Measurements from ENCODE around the gene FGD4.

DNA sequence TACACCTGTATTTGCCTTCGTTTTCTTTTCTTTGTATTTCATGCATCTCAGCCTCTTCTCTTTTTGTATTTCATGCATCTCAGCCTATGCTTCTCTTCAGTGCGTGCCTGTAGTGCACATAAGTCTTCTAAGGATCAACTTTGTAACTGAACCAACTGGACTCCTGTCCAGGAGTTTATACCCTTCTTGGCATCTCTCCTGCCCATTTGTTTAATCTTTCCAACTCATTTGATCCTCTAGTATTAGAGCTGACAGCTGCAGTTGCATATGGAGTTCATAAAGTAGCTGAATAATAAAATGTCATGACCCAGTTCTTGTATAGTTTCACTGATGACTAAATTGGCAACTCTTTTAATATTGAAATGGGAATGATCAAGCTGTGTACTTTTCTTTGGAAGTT lies 89.7 kb downstream of the FGD4 start:
- TF ChIP-seq, protein P1, sequence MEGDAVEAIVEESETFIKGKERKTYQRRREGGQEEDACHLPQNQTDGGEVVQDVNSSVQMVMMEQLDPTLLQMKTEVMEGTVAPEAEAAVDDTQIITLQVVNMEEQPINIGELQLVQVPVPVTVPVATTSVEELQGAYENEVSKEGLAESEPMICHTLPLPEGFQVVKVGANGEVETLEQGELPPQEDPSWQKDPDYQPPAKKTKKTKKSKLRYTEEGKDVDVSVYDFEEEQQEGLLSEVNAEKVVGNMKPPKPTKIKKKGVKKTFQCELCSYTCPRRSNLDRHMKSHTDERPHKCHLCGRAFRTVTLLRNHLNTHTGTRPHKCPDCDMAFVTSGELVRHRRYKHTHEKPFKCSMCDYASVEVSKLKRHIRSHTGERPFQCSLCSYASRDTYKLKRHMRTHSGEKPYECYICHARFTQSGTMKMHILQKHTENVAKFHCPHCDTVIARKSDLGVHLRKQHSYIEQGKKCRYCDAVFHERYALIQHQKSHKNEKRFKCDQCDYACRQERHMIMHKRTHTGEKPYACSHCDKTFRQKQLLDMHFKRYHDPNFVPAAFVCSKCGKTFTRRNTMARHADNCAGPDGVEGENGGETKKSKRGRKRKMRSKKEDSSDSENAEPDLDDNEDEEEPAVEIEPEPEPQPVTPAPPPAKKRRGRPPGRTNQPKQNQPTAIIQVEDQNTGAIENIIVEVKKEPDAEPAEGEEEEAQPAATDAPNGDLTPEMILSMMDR (IDR thresholded peaks at IDR 0.05) = no peak
- TF ChIP-seq POLR2AphosphoS5 (IDR thresholded peaks at IDR 0.05) (no peak), POLR2A (IDR thresholded peaks at IDR 0.05) (no peak), EP300 (IDR thresholded peaks at IDR 0.05) (no peak)
